GM12878 (cell line): ENCODE data around the gene CHMP1A. TPM values are rescaled to one million over a fixed set of nuclear protein-coding genes. Genes with fewer than 3 reads are reported as not detected.

Experiments used
- ATAC-seq: fragments of 200-7000 bp; cut with Tn5 transposase; 3 replicates; pipeline ENCODE4 v1.9.1; 2020; ENCODE audit warnings: mild to moderate bottlenecking, moderate library complexity
- BruUV-seq: library from RNA; stranded (reverse); fragments of 400-500 nt; replicated peaks from 2 replicates; lab custom pipeline; 2021; lab: Mats Ljungman, UMichigan
- CTCF ChIA-PET: fragments of 300-600 bp; sonication (Branson Sonifier 250); formaldehyde crosslinking; extraction: SDS; loops from one replicate; lab custom pipeline; 2021; ENCODE audit warnings: inconsistent platforms; lab: Yijun Ruan, JAX
- POLR2A ChIA-PET: fragments of 350-600 bp; formaldehyde crosslinking; extraction: SDS; loops from one replicate; lab custom pipeline; 2021; ENCODE audit warnings: inconsistent platforms; lab: Charles Lee
- RAD21 ChIA-PET: fragments of 300-600 bp; sonication (Branson Sonifier 250); formaldehyde crosslinking; loops from one replicate; lab custom pipeline; 2023; ENCODE audit warnings: antibody characterized with exemption; ENCODE audit not compliant: unreplicated experiment; lab: Charles Lee
- SMC1A ChIA-PET: fragments of 300-600 bp; sonication (Branson Sonifier 250); formaldehyde crosslinking; loops from one replicate; lab custom pipeline; 2023; ENCODE audit not compliant: unreplicated experiment, uncharacterized antibody; lab: Charles Lee
- DNase-seq: peaks from one replicate; pipeline ENCODE4 v3.0.0-alpha.2; 2011; ENCODE audit warnings: low read depth, low spot score
- FAIRE-seq: peaks from 3 replicates; lab custom pipeline; 2011; peaks lifted over from hg19 to GRCh38; lab: Jason Lieb, UNC
- H2AFZ ChIP-seq: 2 replicates; pipeline ENCODE4 v1.6.0; 2011; ENCODE audit warnings: low read depth, low read length, control low read depth; ENCODE audit not compliant: control insufficient read depth
- H3K27ac ChIP-seq: 2 replicates; pipeline ENCODE4 v1.5.1; 2011; ENCODE audit warnings: control low read depth; ENCODE audit not compliant: control insufficient read depth, insufficient read depth
- H3K27me3 ChIP-seq, 2 experiments: replicated peaks in 1 of 2; 2 replicates each; pipeline versions ENCODE4 v1.6.0 to v1.6.1; 2011; ENCODE audit warnings: low read length in 1 of 2; ENCODE audit not compliant: control insufficient read depth in 2 of 2, insufficient read depth in 2 of 2
- H3K36me3 ChIP-seq, 2 experiments: 2 replicates each; pipeline ENCODE4 v1.5.1; 2011; ENCODE audit warnings: low read length in 1 of 2; ENCODE audit not compliant: control insufficient read depth in 2 of 2, insufficient read depth in 2 of 2
- H3K4me1 ChIP-seq: 2 replicates; pipeline ENCODE4 v1.6.1; 2011; ENCODE audit warnings: mild to moderate bottlenecking, low read length, moderate library complexity, mixed read lengths; ENCODE audit not compliant: control insufficient read depth, insufficient read depth
- H3K4me2 ChIP-seq: 2 replicates; pipeline ENCODE4 v1.6.0; 2011; ENCODE audit warnings: control low read depth; ENCODE audit not compliant: control insufficient read depth, insufficient read depth
- H3K4me3 ChIP-seq: fragments of 200-600 bp; sonication (generic); 2 replicates; pipeline ENCODE4 v1.5.1; 2016
- H3K79me2 ChIP-seq: 2 replicates; pipeline ENCODE4 v1.6.0; 2011; ENCODE audit warnings: low read length; ENCODE audit not compliant: control insufficient read depth, insufficient read depth
- H3K9ac ChIP-seq: 2 replicates; pipeline ENCODE4 v1.8.0; 2011; ENCODE audit warnings: low read length, control low read depth, mixed read lengths; ENCODE audit not compliant: control insufficient read depth, insufficient read depth
- H3K9me3 ChIP-seq: replicated peaks from 3 replicates; pipeline ENCODE4 v1.5.1; 2011; ENCODE audit warnings: mild to moderate bottlenecking, low read length; ENCODE audit not compliant: control insufficient read depth, insufficient read depth
- H4K20me1 ChIP-seq: 2 replicates; pipeline ENCODE4 v1.6.0; 2011; ENCODE audit not compliant: control insufficient read depth, insufficient read depth
- HDAC2 ChIP-seq: fragments of 200-600 bp; sonication (generic); IDR thresholded peaks from 2 replicates; pipeline ENCODE4 v1.6.1; 2017
- JUNB ChIP-seq: IDR thresholded peaks from 2 replicates; pipeline ENCODE4 v1.6.1; 2016; ENCODE audit warnings: antibody characterized with exemption, mild to moderate bottlenecking
- JUND ChIP-seq: IDR thresholded peaks from 2 replicates; pipeline ENCODE4 v1.6.1; 2012; ENCODE audit warnings: low read depth, mild to moderate bottlenecking, low read length, improper control_type of control experiment, moderate library complexity
- WGBS: methylation state at CpG from one replicate; pipeline ENCODE4 v1.1.6; 2016; ENCODE audit warnings: low lambda C conversion rate; ENCODE audit not compliant: insufficient replicate concordance, insufficient coverage; ENCODE audit errors: missing lambda C conversion rate; 5-methylcytosine and 5-hydroxymethylcytosine counted together
- in situ Hi-C: fragments of 300-500 bp; cut with MboI; formaldehyde crosslinking; loops from 9 replicates; pipeline ENCODE4 v1.14.3; 2018; ENCODE audit warnings: mixed read lengths
- intact Hi-C: fragments of 100-400 bp; cut with micrococcal nuclease; formaldehyde crosslinking; loops from one replicate; pipeline ENCODE4 v1.14.2; 2022; ENCODE audit not compliant: unreplicated experiment
- polyA plus RNA-seq, 11 experiments: library from polyadenylated mRNA; depleted of rRNA in 4 of 11; unstranded in 6 of 11; stranded (reverse) in 5 of 11; fragments of >200 nt; fragmentation: Nextera tagmentation in 4 of 11; fragmentation: Illumina TruSeq in 1 of 11; extraction: Ambion mirVana in 4 of 11; extraction: Trizol in 1 of 11; gene quantifications; 1 replicate in 1 of 11; 2 replicates in 10 of 11; pipeline versions ENCODE4 v1.2.1 to v1.2.3, GENCODE V29; 2011 to 2016; ENCODE audit warnings: inconsistent platforms in 2 of 11, missing spikeins in 2 of 11, low read depth in 1 of 11
- total RNA-seq, 4 experiments: library from RNA; depleted of rRNA in 3 of 4; stranded (reverse); fragments of >200 nt in 3 of 4; fragmentation: Illumina TruSeq in 1 of 4; extraction: Trizol in 1 of 4; gene quantifications; 2 replicates each; pipeline versions ENCODE4 v1.2.1 to v1.2.3, GENCODE V29; 2013 to 2021
- TF ChIP-seq, protein P1 (sequence below): fragments of 450-650 bp; conservative IDR thresholded peaks from 2 replicates; pipeline ENCODE4 v1.6.1; 2017; ENCODE audit warnings: mild to moderate bottlenecking, moderate library complexity

Gene CHMP1A
- total and polyA plus RNA-seq, 10 of the 15 experiments (the other 5 are each of a cell fraction or from before 2014, with no cell fraction given) = 1.0 to 86.7 (median 54.7) TPM

DNA sequence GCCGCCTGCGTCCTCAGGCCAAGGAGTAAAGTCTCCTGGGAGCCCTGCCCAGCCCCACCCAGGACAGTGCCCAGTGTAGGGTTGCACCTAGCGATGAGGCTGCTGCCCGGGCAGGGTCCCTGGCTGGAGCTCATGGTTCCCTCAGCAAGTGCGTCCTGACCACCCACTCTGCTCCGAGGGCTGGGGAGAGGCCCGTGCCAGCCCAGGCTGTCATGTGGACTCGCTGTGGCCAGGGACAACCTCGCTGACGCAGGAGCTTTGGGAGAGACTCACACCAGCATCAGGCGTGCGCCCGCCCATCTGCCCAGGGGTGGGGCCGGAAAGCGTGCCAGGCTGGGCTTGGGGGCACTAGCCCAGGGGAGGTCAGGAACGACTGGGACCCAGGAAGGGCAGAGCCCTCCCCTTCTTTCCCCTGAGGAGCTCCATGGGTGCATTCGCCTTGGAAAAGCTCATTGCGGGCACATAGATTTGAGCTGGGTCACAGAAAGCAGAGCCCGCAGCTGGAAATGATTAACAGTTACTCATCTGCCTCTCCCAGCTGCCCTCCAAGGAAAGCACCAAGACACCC is 24.4 kb downstream of the CHMP1A start:
- Histone ChIP-seq H3K79me2 (no peaks in the 10 kb centered on the region), H3K4me3 (no peak overlapping the region), H3K9me3 (peaks cover 2% of the 10 kb centered on the region; the same call in 1 of the 3 replicates), H3K27me3 (no peaks in the 10 kb centered on the region; a peak in 1 of 4 replicates), H3K9ac (no peak overlapping the region), H3K36me3 (no peaks in the 10 kb centered on the region), H3K4me2 (no peak overlapping the region), H4K20me1 (no peaks in the 10 kb centered on the region), H2AFZ (no peak overlapping the region), H3K4me1 (no peaks in the 10 kb centered on the region), H3K27ac (no peak overlapping the region)
- WGBS = 63% methylated on average over 19 of the region's 19 CpGs
- ChIA-PET POLR2A (no interaction called here), SMC1A (no interaction called here), CTCF (interaction anchor here (0.6 to 1.3 kb wide), 2 partner anchors 18 to 229 kb away, joined by 3 to 4 read pairs; no protein-coding TSS in a partner anchor), RAD21 (interaction anchor here (0.9 kb wide), 1 partner anchor 26 kb away, joined by 3 read pairs; no protein-coding TSS in a partner anchor)
- BruUV-seq = no TSS peak
- intact Hi-C loops = no loop called here
- no peak for FAIRE-seq
- no peak for ATAC-seq
- TF ChIP-seq HDAC2 (no peak), JUND (no peak)
- in situ Hi-C loops = no loop called here
- no peak for DNase-seq

DNA sequence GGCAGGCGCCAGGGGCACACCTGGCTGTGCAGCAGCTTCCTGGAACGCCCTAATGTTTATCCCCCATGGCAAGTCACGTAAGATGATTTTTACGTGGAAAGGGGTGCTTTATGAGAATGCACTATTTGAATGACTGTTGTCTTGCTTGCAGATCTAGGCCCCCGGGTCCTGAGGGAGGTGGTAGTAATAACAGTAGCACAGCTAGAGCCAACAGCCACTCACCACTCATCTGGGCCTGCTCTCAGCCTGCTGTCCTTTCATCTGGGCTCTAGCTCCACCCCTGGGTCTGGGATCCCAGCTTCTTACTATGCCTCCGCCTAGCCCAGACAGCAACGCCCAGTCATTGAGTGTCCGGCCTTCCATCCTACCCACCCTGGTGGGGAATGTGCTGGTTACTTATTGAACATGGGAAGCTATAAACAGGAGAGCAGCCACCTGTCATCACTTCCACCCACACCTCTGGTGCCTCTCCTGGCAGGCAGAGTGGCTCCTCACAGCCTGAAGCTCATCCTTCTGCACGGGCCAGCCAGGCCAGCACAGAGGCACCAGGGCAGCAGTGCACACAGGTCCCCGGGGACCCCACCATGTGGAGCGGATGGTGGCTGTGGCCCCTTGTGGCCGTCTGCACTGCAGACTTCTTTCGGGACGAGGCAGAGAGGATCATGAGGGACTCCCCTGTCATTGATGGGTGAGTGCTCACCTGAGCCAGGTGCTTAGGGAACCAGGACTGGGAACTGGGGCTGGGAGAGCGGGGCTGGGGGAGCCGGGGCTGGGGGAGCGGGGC is 27.5 kb downstream of the CHMP1A start:
- BruUV-seq = no TSS peak
- peak; percentile 37; the same call in 2 of the 3 replicates for ATAC-seq
- 10% methylated on average over 14 of the region's 17 CpGs for WGBS
- Histone ChIP-seq H3K4me3 (no peak overlapping the region), H3K4me2 (no peak overlapping the region), H3K9ac (no peak overlapping the region), H3K27ac (no peak overlapping the region), H3K4me1 (no peaks in the 10 kb centered on the region), H3K27me3 (0 out of 4 replicates have a peak, but pooled peaks cover 0 to 2% of the 10 kb centered on the region in 2 experiments), H4K20me1 (no peaks in the 10 kb centered on the region), H3K9me3 (peaks cover 2% of the 10 kb centered on the region; the same call in 1 of the 3 replicates), H2AFZ (no peak overlapping the region), H3K36me3 (no peaks in the 10 kb centered on the region), H3K79me2 (no peaks in the 10 kb centered on the region)
- in situ Hi-C loops = no loop called here
- SMC1A ChIA-PET = no interaction called here
- RAD21 ChIA-PET = no interaction called here
- POLR2A ChIA-PET = no interaction called here
- FAIRE-seq = no peak
- intact Hi-C loops = no loop called here
- CTCF ChIA-PET = interaction anchor here (0.6 kb wide), 1 partner anchor 148 kb away, joined by 3 read pairs; no protein-coding TSS in a partner anchor
- TF ChIP-seq, protein P1, sequence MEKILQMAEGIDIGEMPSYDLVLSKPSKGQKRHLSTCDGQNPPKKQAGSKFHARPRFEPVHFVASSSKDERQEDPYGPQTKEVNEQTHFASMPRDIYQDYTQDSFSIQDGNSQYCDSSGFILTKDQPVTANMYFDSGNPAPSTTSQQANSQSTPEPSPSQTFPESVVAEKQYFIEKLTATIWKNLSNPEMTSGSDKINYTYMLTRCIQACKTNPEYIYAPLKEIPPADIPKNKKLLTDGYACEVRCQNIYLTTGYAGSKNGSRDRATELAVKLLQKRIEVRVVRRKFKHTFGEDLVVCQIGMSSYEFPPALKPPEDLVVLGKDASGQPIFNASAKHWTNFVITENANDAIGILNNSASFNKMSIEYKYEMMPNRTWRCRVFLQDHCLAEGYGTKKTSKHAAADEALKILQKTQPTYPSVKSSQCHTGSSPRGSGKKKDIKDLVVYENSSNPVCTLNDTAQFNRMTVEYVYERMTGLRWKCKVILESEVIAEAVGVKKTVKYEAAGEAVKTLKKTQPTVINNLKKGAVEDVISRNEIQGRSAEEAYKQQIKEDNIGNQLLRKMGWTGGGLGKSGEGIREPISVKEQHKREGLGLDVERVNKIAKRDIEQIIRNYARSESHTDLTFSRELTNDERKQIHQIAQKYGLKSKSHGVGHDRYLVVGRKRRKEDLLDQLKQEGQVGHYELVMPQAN = no peak
- TF ChIP-seq JUNB = peak; percentile 12; the same call in 1 of the 2 replicates
- DNase-seq = no peak
